CD14-positive monocyte (primary cell): ENCODE measurements around the gene TMEM238. TPM values are rescaled to one million over a fixed set of nuclear protein-coding genes. Genes with fewer than 3 reads are reported as not detected.
"Not testable (repeated sequence)": the region's sequence is repeated elsewhere in the genome, so short reads cannot be mapped to it uniquely, and the experiment has no call there.

Experiments used
- DNase-seq, 3 donors: peaks; one replicate each; pipeline ENCODE4 v3.0.0-alpha.2; 2011 to 2022
- H2AFZ ChIP-seq: 2 replicates; pipeline ENCODE4 v1.6.0; 2012; ENCODE audit warnings: mild to moderate bottlenecking, low read depth, low read length, inconsistent platforms; ENCODE audit not compliant: insufficient read depth, poor library complexity, severe bottlenecking
- H3K27ac ChIP-seq, 2 donors: 1 replicate in 1 of 2; 2 replicates in 1 of 2; pipeline ENCODE4 v1.5.1; 2012 to 2013; ENCODE audit warnings: low read length in 2 of 2, control low read depth in 1 of 2, inconsistent platforms in 1 of 2, low read depth in 1 of 2, mild to moderate bottlenecking in 1 of 2
- H3K27me3 ChIP-seq, 2 donors: one replicate each; pipeline versions ENCODE4 v1.6.0 to v1.6.1; 2011 to 2013; ENCODE audit warnings: low read length in 2 of 2; ENCODE audit not compliant: control insufficient read depth in 2 of 2, insufficient read depth in 2 of 2
- H3K36me3 ChIP-seq, 2 donors: replicated peaks in 1 of 2; 1 replicate in 1 of 2; 2 replicates in 1 of 2; pipeline versions ENCODE4 v1.5.1 to v1.6.1; 2012 to 2013; ENCODE audit warnings: low read length in 2 of 2, control low read depth in 1 of 2, inconsistent platforms in 1 of 2, mild to moderate bottlenecking in 1 of 2; ENCODE audit not compliant: insufficient read depth in 2 of 2, control insufficient read depth in 1 of 2
- H3K4me1 ChIP-seq, 2 donors: 1 replicate in 1 of 2; 2 replicates in 1 of 2; pipeline versions ENCODE4 v1.5.1 to v1.6.1; 2012 to 2013; ENCODE audit warnings: low read length in 2 of 2, control low read depth in 1 of 2, inconsistent platforms in 1 of 2, mild to moderate bottlenecking in 1 of 2, moderate library complexity in 1 of 2; ENCODE audit not compliant: insufficient read depth in 2 of 2, control insufficient read depth in 1 of 2
- H3K4me2 ChIP-seq: replicated peaks from 2 replicates; pipeline ENCODE3; 2012; ENCODE audit warnings: low read length, moderate library complexity, mild to moderate bottlenecking; ENCODE audit not compliant: poor library complexity, severe bottlenecking; ENCODE audit errors: extremely low read depth
- H3K4me3 ChIP-seq, 3 experiments: fragments of 200-600 bp in 1 of 3; sonication (generic) in 1 of 3; replicated peaks in 1 of 3; 1 replicate in 2 of 3; 2 replicates in 1 of 3; pipeline ENCODE4 v1.5.1; 2011 to 2013; ENCODE audit warnings: low read length in 3 of 3, mild to moderate bottlenecking in 3 of 3, control low read depth in 2 of 3, low read depth in 2 of 3, inconsistent platforms in 1 of 3, moderate library complexity in 1 of 3
- H3K79me2 ChIP-seq: 2 replicates; pipeline ENCODE4 v1.6.0; 2012; ENCODE audit warnings: mild to moderate bottlenecking, control low read depth, inconsistent platforms, low read length, moderate library complexity; ENCODE audit not compliant: insufficient read depth
- H3K9ac ChIP-seq: 2 replicates; pipeline ENCODE4 v1.6.0; 2017; ENCODE audit warnings: low read length, mild to moderate bottlenecking; ENCODE audit not compliant: insufficient read depth, poor library complexity, severe bottlenecking
- H3K9me3 ChIP-seq, 2 donors: replicated peaks in 1 of 2; 1 replicate in 1 of 2; 2 replicates in 1 of 2; pipeline versions ENCODE4 v1.5.1 to v1.6.1; 2012 to 2013; ENCODE audit warnings: low read length in 2 of 2, control low read depth in 1 of 2; ENCODE audit not compliant: control insufficient read depth in 1 of 2, insufficient read depth in 1 of 2
- H4K20me1 ChIP-seq: 2 replicates; pipeline ENCODE4 v1.6.0; 2012; ENCODE audit warnings: mild to moderate bottlenecking, low read length, control low read depth, moderate library complexity; ENCODE audit not compliant: insufficient read depth
- H3K27ac Mint-ChIP-seq, 7 donors: one replicate each; pipeline ENCODE4 v1.8.0; 2020; ENCODE audit warnings: mild to moderate bottlenecking in 7 of 7, mixed read lengths in 7 of 7, moderate library complexity in 6 of 7, inconsistent platforms in 2 of 7
- H3K27me3 Mint-ChIP-seq, 3 donors: one replicate each; pipeline ENCODE4 v1.8.0; 2021 to 2022; ENCODE audit warnings: low read depth in 3 of 3, mild to moderate bottlenecking in 3 of 3, mixed read lengths in 3 of 3, moderate library complexity in 3 of 3, inconsistent platforms in 1 of 3
- H3K36me3 Mint-ChIP-seq, 2 donors: one replicate each; pipeline ENCODE4 v1.8.0; 2020; ENCODE audit warnings: mixed read lengths in 2 of 2, inconsistent platforms in 1 of 2, mild to moderate bottlenecking in 1 of 2
- H3K4me1 Mint-ChIP-seq: one replicate; pipeline ENCODE4 v1.8.0; 2020; ENCODE audit warnings: mild to moderate bottlenecking, mixed read lengths
- H3K4me3 Mint-ChIP-seq, 2 donors: one replicate each; pipeline ENCODE4 v1.8.0; 2020; ENCODE audit warnings: mild to moderate bottlenecking in 2 of 2, mixed read lengths in 2 of 2, moderate library complexity in 1 of 2
- H3K9me3 Mint-ChIP-seq, 7 donors: one replicate each; pipeline ENCODE4 v1.8.0; 2020 to 2022; ENCODE audit warnings: mixed read lengths in 7 of 7, mild to moderate bottlenecking in 6 of 7, moderate library complexity in 6 of 7, inconsistent platforms in 2 of 7
- CTCF ChIP-seq: fragments of 200-600 bp; IDR thresholded peaks from one replicate; pipeline ENCODE4 v1.8.0; 2022; ENCODE audit warnings: antibody characterized with exemption, mild to moderate bottlenecking
- WGBS: methylation state at CpG from one replicate; pipeline ENCODE4 v1.1.5; 2013; ENCODE audit warnings: missing lambda C conversion rate; ENCODE audit not compliant: insufficient coverage; 5-methylcytosine and 5-hydroxymethylcytosine counted together
- intact Hi-C, 2 donors: fragments of 100-400 bp; cut with micrococcal nuclease; formaldehyde crosslinking; loops; one replicate each; pipeline versions ENCODE4 v1.15.0 to v1.15.1; 2023
- polyA plus RNA-seq, 3 donors: library from polyadenylated mRNA; depleted of rRNA in 1 of 3; unstranded in 2 of 3; stranded (reverse) in 1 of 3; fragments of 300-500 nt in 2 of 3; fragments of >200 nt in 1 of 3; fragmentation: Illumina TruSeq in 2 of 3; gene quantifications; 1 replicate in 2 of 3; 2 replicates in 1 of 3; pipeline ENCODE4 v1.2.3, GENCODE V29; 2012 to 2021

TMEM238 gene
- polyA plus RNA-seq, 3 donors: not detected

- Histone ChIP-seq H3K27me3 (no peaks in the 10 kb centered on the region), H3K79me2 (no peaks in the 10 kb centered on the region), H3K4me1 (peaks cover 0 to under 1% of the 10 kb centered on the region in 2 donors), H3K27ac (no peak overlapping the region), H3K4me3 (no peak overlapping the region), H4K20me1 (no peaks in the 10 kb centered on the region), H2AFZ (no peak overlapping the region), H3K4me2 (no peak overlapping the region), H3K9me3 (no peaks in the 10 kb centered on the region), H3K36me3 (no peaks in the 10 kb centered on the region), H3K9ac (no peak overlapping the region)
- TF ChIP-seq CTCF: no peak
- WGBS: 98% methylated on average over 7 of the region's 13 CpGs
- H3K4me3 Mint-ChIP-seq: no peak overlapping the region
- H3K4me1 Mint-ChIP-seq: no peaks in the 10 kb centered on the region
- H3K9me3 Mint-ChIP-seq: peaks cover 0 to 2% (median 0%) of the 10 kb centered on the region in 7 donors
- no peak overlapping the region for H3K27ac Mint-ChIP-seq
- H3K27me3 Mint-ChIP-seq: peaks cover 7 to 23% (median 9%) of the 10 kb centered on the region in 3 donors
- no peak for DNase-seq
- intact Hi-C loops: loop anchor here in 1 of 2 donors (10.0 kb wide), 1 partner anchor 279 kb away; the partner anchor contains the start of gene TNNT1
- H3K36me3 Mint-ChIP-seq: no peaks in the 10 kb centered on the region
Observed at GRCh38 chr19:55423225-55424005, 39.3 kb upstream of the TMEM238 start.

GRCh38 chr19:55421281-55421680, 37.2 kb upstream of the TMEM238 start:
- H3K36me3 Mint-ChIP-seq, H3K4me2 ChIP-seq, H3K9me3 Mint-ChIP-seq, H2AFZ ChIP-seq, DNase-seq, H3K9me3 ChIP-seq, H3K4me3 ChIP-seq, H3K27me3 ChIP-seq, H4K20me1 ChIP-seq, H3K27ac ChIP-seq, H3K36me3 ChIP-seq, H3K9ac ChIP-seq, H3K4me3 Mint-ChIP-seq, H3K79me2 ChIP-seq: not testable (repeated sequence)
- Mint-ChIP-seq H3K27ac (peak overlapping the region in 1 of 7 donors; percentile 44), H3K27me3 (peaks cover 6 to 17% (median 7%) of the 10 kb centered on the region in 3 donors), H3K4me1 (peaks cover 11% of the 10 kb centered on the region)
- peaks cover 8 to 11% of the 10 kb centered on the region in 2 donors for H3K4me1 ChIP-seq
- 0% methylated on average over 1 of the region's 4 CpGs for WGBS
- intact Hi-C loops: loop anchor here in 1 of 2 donors (10.0 kb wide), 1 partner anchor 276 kb away; the partner anchor contains the start of gene TNNT1
